ENCODE data around the gene PHACTR1.
"Not testable (repeated sequence)": the region's sequence is repeated elsewhere in the genome, so short reads cannot be mapped to it uniquely, and the experiment has no call there.

The PHACTR1 gene

GRCh38 chr6:13216236-13217014 lies 499.9 kb downstream of the PHACTR1 start:
- no peak for DNase-seq

- DNase-seq = peak; percentile 42
These were observed 500.8 kb downstream of the PHACTR1 start for GRCh38 chr6:13217206-13217905.

- no peak for DNase-seq
These were observed 503.7 kb downstream of the PHACTR1 start for GRCh38 chr6:13220266-13220665.

GRCh38 chr6:13222048-13222447 lies 505.5 kb downstream of the PHACTR1 start:
- DNase-seq = no peak

- no peak for DNase-seq
These were observed 509.5 kb downstream of the PHACTR1 start for GRCh38 chr6:13226071-13226470.

- DNase-seq = no peak
These were observed 512.0 kb downstream of the PHACTR1 start for GRCh38 chr6:13228264-13229204.

- peak; percentile 45 for DNase-seq
These were observed 512.9 kb downstream of the PHACTR1 start for GRCh38 chr6:13229205-13230085.

GRCh38 chr6:13233106-13233505 lies 516.5 kb downstream of the PHACTR1 start:
- no peak for DNase-seq

- DNase-seq = peak; percentile 46
These were observed 517.6 kb downstream of the PHACTR1 start for GRCh38 chr6:13234130-13234529.

- no peak for DNase-seq
These were observed 518.8 kb downstream of the PHACTR1 start for GRCh38 chr6:13235339-13235738.

GRCh38 chr6:13237318-13237717 lies 520.8 kb downstream of the PHACTR1 start:
- no peak for DNase-seq

GRCh38 chr6:13238017-13238416 lies 521.5 kb downstream of the PHACTR1 start:
- no peak for DNase-seq

GRCh38 chr6:13238640-13239216 lies 522.2 kb downstream of the PHACTR1 start:
- no peak for DNase-seq

- no peak for DNase-seq
These were observed 523.2 kb downstream of the PHACTR1 start for GRCh38 chr6:13239530-13240455.

- no peak for DNase-seq
These were observed 524.8 kb downstream of the PHACTR1 start for GRCh38 chr6:13241364-13241763.

GRCh38 chr6:13242178-13242577 lies 525.6 kb downstream of the PHACTR1 start:
- no peak for DNase-seq

GRCh38 chr6:13242590-13242989 lies 526.0 kb downstream of the PHACTR1 start:
- no peak for DNase-seq

GRCh38 chr6:13243033-13243432 lies 526.5 kb downstream of the PHACTR1 start:
- DNase-seq = no peak

GRCh38 chr6:13243745-13244144 lies 527.2 kb downstream of the PHACTR1 start:
- not testable (repeated sequence) for DNase-seq

GRCh38 chr6:13247627-13248026 lies 531.1 kb downstream of the PHACTR1 start:
- DNase-seq = no peak
